NCI-H1694 treated with DMSO at 0.1 percent for 48 hours (cell line): ENCODE results near the gene RGS16.

ENCODE experiments used
- DNase-seq: peaks from one replicate; lab custom pipeline; 2025; lab: John Stamatoyannopoulos, UW

The RGS16 gene

DNA sequence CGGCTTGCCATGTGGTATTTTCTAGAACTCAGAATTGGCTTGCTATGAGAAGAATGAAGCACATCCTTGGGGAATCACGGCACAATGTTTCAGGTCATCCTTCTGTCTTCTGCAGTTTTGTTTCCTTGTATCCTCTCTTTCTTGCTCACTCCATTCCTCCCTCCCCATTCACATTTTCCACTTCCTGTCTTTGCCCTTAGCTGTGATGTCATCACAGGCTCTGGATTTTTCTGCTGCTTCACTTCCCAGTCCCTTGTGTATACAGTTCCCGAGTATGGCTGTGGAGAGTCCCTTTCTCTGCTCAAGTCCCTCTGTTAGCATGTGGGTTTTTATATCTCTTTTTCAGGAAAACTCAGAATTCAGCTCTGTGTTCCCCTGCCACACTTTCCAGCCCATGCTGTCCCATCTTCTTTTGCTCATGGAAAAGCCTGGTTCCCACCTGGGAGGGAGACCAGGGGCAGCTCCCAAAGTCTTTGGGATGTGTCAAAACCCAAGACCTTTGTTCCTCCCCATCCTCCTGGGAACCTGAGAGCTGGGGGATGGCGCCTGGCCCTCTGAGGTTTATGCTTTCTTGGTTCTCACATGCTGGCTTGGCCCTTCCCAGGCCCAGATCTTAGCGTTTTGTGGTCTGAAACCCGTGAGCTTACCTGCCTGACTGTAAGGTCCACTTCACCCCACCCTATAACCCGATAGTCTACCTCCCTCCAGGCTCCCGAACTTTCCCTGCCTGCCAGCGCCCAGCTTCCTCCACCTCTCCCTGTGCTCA lies 4.8 kb upstream of the RGS16 start:
- DNase-seq = no peak

- DNase-seq = no peak
These were observed 4.0 kb upstream of the RGS16 start for GRCh38 chr1:182608236-182608635.

DNA sequence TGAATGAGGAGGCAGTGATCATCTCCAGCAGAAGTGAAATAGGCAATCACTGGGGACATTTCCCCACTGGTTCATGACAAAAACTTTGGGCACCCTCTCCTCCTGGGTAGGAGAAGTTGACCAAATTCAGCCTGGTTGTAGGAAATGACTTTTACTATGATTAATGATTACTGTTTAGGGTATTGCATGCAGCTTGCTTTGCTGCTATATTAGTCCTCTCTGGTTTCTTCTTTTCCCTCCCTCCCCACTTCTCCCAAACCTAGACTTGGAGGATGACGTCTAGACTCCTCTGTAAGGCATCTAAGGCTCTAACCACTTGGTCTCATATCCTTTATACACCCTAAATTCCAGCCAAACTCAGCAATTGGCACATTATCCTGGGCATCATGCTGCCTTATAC lies 3.4 kb upstream of the RGS16 start:
- DNase-seq = no peak

DNA sequence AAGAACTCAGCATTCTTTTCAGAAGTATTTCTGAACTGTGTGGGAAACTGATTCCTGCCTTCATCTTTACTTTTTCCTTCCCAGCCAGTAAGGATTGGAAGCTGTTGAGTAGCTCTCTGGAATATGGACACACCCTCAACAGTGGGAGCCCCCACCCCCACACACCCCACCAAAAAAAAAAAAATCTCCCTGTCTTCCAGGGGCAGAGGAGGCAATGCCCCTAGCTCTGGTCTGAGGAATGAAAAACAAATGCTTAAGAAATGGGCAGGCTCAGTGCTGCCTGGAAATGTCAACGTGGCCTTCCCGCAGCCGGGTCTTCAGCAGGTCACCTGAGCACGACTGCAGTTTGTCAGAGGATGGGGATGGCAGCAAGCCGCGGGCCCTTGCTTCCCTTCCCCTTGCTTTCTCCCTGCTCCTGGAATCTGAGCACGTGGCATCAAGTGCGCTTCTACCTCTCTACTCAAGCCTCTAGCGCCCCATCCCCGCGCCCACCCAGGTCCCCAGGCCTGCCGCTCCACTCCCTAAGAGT lies 479 bp downstream of the RGS16 start:
- DNase-seq = no peak

DNA sequence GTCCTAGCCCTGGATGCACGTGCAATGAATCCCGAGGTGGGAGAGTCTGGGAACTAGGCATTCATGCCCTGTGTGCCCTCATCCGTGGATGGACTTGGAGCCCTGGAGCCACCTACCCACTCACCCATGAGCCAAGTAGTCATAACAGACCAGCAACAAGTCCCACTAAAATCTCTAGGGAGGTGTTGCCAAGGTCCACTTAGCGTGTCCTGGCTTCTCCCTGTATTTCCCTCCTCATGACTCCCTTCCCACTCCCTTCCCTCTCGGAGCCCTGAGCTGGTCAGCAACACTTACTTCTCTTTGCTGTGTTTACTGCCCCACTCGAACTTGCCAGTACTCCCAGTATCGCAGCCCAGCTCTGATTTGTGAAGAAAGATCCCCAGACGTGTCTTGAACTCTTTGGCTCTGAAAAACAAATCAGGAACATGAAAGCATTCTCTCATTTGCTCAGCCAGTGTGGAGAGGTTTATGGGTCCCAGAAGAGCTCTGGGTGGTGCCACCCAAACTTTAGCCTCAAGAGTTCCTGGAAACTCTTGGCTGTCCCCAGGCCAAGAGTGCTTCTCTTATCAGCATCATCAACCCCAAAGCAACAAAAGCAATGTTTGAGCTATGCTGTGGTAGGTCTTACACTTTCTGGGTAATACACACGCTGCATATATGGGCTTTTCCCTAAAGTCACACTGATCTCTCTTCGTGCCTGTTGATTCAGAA lies 1.1 kb downstream of the RGS16 start:
- DNase-seq = no peak

- DNase-seq = no peak
These were observed 2.3 kb downstream of the RGS16 start for GRCh38 chr1:182601913-182602312.

DNA sequence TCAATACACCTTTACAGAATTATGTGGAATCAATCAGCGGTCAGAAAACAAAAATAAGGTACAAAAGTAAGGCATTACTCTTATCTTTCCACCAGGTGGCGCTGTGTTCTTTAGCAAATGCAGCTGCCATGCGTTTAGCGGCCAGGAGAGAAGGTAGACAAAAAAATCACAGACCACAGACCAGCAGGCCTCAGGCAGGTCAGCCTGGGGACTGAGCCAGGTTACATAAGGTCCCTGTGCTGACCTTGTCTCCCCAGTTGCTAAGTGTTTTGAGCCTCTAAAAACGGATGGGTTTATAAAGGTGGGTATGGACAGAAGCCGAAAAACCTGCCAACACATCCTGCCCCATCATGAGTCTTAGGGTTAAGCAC lies 2.8 kb downstream of the RGS16 start:
- DNase-seq = peak; percentile 74

- DNase-seq = no peak
These were observed 3.3 kb downstream of the RGS16 start for GRCh38 chr1:182600745-182601415.

DNA sequence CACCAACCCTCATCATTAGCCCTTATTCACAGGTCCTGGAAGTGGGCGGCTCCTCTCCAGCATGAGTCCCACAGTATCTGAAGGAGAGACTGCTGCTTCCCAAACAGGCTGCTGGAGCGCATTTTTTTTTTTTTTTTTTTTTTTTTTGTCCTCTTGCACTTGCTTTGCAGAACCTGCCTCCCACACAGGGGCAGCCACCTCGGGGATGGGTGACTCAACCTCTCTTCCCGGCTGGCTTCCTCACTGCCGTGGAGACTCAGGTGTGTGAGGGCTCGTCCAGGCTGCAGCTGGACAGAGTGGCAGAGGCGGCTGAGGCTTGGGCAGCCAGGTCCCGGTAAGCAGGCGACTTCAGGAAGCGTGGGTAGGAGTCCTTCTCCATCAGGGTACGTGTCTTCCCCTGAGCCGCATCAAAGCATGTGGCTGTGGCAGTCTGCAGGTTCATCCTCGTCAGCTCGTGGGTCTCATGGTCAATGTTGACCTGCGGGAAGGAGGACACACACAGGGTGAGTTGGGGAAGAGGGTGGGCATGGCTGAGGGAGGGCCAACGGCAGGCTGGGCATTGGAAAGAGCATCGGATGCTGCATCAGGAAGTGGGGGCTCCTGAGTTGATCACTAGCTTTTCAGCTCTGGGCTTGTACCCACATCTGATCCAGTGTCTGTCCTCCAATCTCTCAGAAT lies 4.0 kb downstream of the RGS16 start:
- no peak for DNase-seq

GRCh38 chr1:182599339-182599738 lies 4.8 kb downstream of the RGS16 start:
- no peak for DNase-seq

GRCh38 chr1:182598296-182598695 lies 5.9 kb downstream of the RGS16 start:
- no peak for DNase-seq

DNA sequence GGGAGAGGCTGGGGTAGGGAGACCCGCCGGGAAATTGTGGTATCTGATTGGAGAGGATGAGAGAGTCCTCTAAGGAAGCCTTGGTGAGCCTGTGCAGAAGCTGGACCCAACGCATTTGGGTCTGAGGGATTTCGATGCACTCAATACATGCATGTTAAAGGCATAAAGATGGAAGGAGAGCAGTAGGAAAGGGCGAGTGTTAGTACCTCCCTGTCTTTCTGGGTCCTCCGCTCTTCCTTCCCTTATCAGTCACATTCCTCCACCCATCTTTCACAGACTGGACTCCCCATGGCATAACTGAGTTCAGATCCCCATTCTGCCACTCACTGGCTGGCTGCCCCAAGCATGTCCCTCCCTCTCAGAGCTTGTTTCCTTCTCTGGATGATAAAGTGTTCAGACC lies 7.3 kb downstream of the RGS16 start:
- no peak for DNase-seq

GRCh38 chr1:182595641-182596240 lies 8.4 kb downstream of the RGS16 start:
- peak; percentile 66 for DNase-seq

GRCh38 chr1:182589931-182590330 lies 14.3 kb downstream of the RGS16 start:
- DNase-seq = no peak

DNA sequence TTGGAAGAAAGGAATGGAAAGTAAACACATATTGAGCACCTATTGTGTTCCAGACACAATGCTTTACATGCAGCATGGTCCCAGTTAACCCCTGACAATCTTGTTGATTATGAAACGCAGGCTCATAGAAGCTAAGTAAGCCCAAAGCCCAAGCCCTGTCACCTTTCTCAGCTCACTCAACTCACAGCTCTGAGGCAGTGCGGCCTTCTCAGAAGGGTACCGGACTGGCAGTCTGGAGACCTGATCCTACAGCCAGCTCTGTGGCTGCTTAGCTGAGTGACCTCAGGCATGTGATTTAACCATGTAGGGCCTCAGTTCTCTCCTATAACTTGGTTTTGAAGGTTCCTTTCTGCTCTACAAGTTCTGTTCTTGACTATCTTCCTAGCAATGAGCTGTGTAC lies 14.7 kb downstream of the RGS16 start:
- no peak for DNase-seq

GRCh38 chr1:182588500-182589396 lies 15.4 kb downstream of the RGS16 start, which contains the start of gene RNASEL:
Gene RNASEL, minus strand, starts transcription at chr1:182589256. Its CDS starts 2,450 bp downstream, at chr1:182586806.
- no peak for DNase-seq

DNA sequence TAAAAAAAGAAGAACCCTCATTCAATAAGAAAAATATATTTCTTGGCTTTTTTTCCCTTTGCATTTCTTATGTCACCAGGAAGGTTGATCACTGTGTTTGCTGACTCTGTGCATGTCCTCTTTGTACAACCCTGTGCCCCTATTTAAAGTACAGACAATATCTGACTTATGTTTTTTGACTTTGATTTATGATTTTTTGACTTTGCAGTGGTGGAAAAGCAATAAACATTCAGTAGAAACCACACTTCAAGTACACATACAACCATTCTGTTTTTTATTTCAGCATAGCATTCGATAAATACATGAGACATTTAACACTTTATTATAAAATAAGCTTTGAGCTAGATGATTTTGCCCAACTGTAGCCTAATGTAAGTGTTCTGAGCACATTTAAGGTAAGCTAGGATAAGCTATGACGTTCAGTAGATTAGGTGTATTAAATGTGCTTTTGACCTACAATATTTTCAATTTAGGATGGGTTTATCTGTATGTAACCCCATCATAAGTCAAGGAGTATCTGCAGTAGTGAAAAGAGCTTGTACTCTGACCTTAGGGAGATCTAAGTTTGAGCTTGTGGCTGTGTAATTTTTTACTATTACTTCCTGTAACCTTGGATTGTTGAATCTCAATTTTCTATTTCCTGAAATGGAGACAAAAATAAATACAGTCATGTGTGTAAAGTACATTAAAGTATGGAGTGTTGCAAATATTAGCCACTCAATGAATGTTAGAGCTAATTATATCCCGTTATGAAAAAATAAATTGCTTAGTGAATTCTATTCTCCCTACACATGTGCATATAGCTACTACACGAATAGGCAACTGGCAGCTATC lies 16.3 kb downstream of the RGS16 start:
- no peak for DNase-seq

- DNase-seq = no peak
These were observed 17.1 kb downstream of the RGS16 start for GRCh38 chr1:182587093-182587492.

GRCh38 chr1:182586380-182586779 lies 17.8 kb downstream of the RGS16 start:
- DNase-seq = no peak

GRCh38 chr1:182584746-182585145 lies 19.4 kb downstream of the RGS16 start:
- DNase-seq = no peak
